GM12878 (cell line): ENCODE results near the gene SMIM22. TPM values are rescaled to one million over a fixed set of nuclear protein-coding genes. Genes with fewer than 3 reads are reported as not detected.
A peak's percentile ranks its signal among the peaks of the same experiment; 100 is the strongest.

ENCODE experiments used
- ATAC-seq: fragments of 200-7000 bp; cut with Tn5 transposase; 3 replicates; pipeline ENCODE4 v1.9.1; 2020; ENCODE audit warnings: mild to moderate bottlenecking, moderate library complexity
- BruUV-seq: library from RNA; stranded (reverse); fragments of 400-500 nt; replicated peaks from 2 replicates; lab custom pipeline; 2021; lab: Mats Ljungman, UMichigan
- CTCF ChIA-PET: fragments of 300-600 bp; sonication (Branson Sonifier 250); formaldehyde crosslinking; extraction: SDS; loops from one replicate; lab custom pipeline; 2021; ENCODE audit warnings: inconsistent platforms; lab: Yijun Ruan, JAX
- POLR2A ChIA-PET: fragments of 350-600 bp; formaldehyde crosslinking; extraction: SDS; loops from one replicate; lab custom pipeline; 2021; ENCODE audit warnings: inconsistent platforms; lab: Charles Lee
- RAD21 ChIA-PET: fragments of 300-600 bp; sonication (Branson Sonifier 250); formaldehyde crosslinking; loops from one replicate; lab custom pipeline; 2023; ENCODE audit warnings: antibody characterized with exemption; ENCODE audit not compliant: unreplicated experiment; lab: Charles Lee
- SMC1A ChIA-PET: fragments of 300-600 bp; sonication (Branson Sonifier 250); formaldehyde crosslinking; loops from one replicate; lab custom pipeline; 2023; ENCODE audit not compliant: unreplicated experiment, uncharacterized antibody; lab: Charles Lee
- DNase-seq: peaks from one replicate; pipeline ENCODE4 v3.0.0-alpha.2; 2011; ENCODE audit warnings: low read depth, low spot score
- FAIRE-seq: peaks from 3 replicates; lab custom pipeline; 2011; peaks lifted over from hg19 to GRCh38; lab: Jason Lieb, UNC
- H2AFZ ChIP-seq: 2 replicates; pipeline ENCODE4 v1.6.0; 2011; ENCODE audit warnings: low read depth, low read length, control low read depth; ENCODE audit not compliant: control insufficient read depth
- H3K27ac ChIP-seq: 2 replicates; pipeline ENCODE4 v1.5.1; 2011; ENCODE audit warnings: control low read depth; ENCODE audit not compliant: control insufficient read depth, insufficient read depth
- H3K27me3 ChIP-seq, 2 experiments: replicated peaks in 1 of 2; 2 replicates each; pipeline versions ENCODE4 v1.6.0 to v1.6.1; 2011; ENCODE audit warnings: low read length in 1 of 2; ENCODE audit not compliant: control insufficient read depth in 2 of 2, insufficient read depth in 2 of 2
- H3K36me3 ChIP-seq, 2 experiments: 2 replicates each; pipeline ENCODE4 v1.5.1; 2011; ENCODE audit warnings: low read length in 1 of 2; ENCODE audit not compliant: control insufficient read depth in 2 of 2, insufficient read depth in 2 of 2
- H3K4me1 ChIP-seq: 2 replicates; pipeline ENCODE4 v1.6.1; 2011; ENCODE audit warnings: mild to moderate bottlenecking, low read length, moderate library complexity, mixed read lengths; ENCODE audit not compliant: control insufficient read depth, insufficient read depth
- H3K4me2 ChIP-seq: 2 replicates; pipeline ENCODE4 v1.6.0; 2011; ENCODE audit warnings: control low read depth; ENCODE audit not compliant: control insufficient read depth, insufficient read depth
- H3K4me3 ChIP-seq: fragments of 200-600 bp; sonication (generic); 2 replicates; pipeline ENCODE4 v1.5.1; 2016
- H3K79me2 ChIP-seq: 2 replicates; pipeline ENCODE4 v1.6.0; 2011; ENCODE audit warnings: low read length; ENCODE audit not compliant: control insufficient read depth, insufficient read depth
- H3K9ac ChIP-seq: 2 replicates; pipeline ENCODE4 v1.8.0; 2011; ENCODE audit warnings: low read length, control low read depth, mixed read lengths; ENCODE audit not compliant: control insufficient read depth, insufficient read depth
- H3K9me3 ChIP-seq: replicated peaks from 3 replicates; pipeline ENCODE4 v1.5.1; 2011; ENCODE audit warnings: mild to moderate bottlenecking, low read length; ENCODE audit not compliant: control insufficient read depth, insufficient read depth
- H4K20me1 ChIP-seq: 2 replicates; pipeline ENCODE4 v1.6.0; 2011; ENCODE audit not compliant: control insufficient read depth, insufficient read depth
- BMI1 ChIP-seq: fragments of 450-650 bp; IDR thresholded peaks from 2 replicates; pipeline ENCODE4 v1.6.1; 2016; ENCODE audit warnings: mild to moderate bottlenecking, moderate library complexity, borderline replicate concordance
- E2F8 ChIP-seq: fragments of 450-650 bp; IDR thresholded peaks from 2 replicates; pipeline ENCODE4 v1.6.1; 2018; ENCODE audit warnings: mild to moderate bottlenecking, low read depth, moderate library complexity; ENCODE audit not compliant: partially characterized antibody
- EGR1 ChIP-seq, 2 experiments: IDR thresholded peaks; 1 replicate in 1 of 2; 2 replicates in 1 of 2; pipeline ENCODE4 v1.6.1; 2011 to 2012; ENCODE audit warnings: low read depth in 2 of 2, low read length in 2 of 2, borderline replicate concordance in 1 of 2, mild to moderate bottlenecking in 1 of 2, moderate library complexity in 1 of 2
- NFXL1 ChIP-seq: fragments of 450-650 bp; IDR thresholded peaks from 2 replicates; pipeline ENCODE4 v1.6.1; 2017; ENCODE audit warnings: antibody characterized with exemption, mild to moderate bottlenecking, borderline replicate concordance
- NFYA ChIP-seq: IDR thresholded peaks from 2 replicates; pipeline ENCODE4 v1.6.1; 2011; ENCODE audit warnings: low read depth, mild to moderate bottlenecking, low read length, improper control_type of control experiment, borderline replicate concordance
- NR2C1 ChIP-seq: fragments of 450-650 bp; IDR thresholded peaks from 2 replicates; pipeline ENCODE4 v1.6.1; 2017; ENCODE audit warnings: antibody characterized with exemption, mild to moderate bottlenecking, moderate library complexity
- NR2F1 ChIP-seq: fragments of 450-650 bp; conservative IDR thresholded peaks from 2 replicates; pipeline ENCODE4 v1.6.1; 2017; ENCODE audit warnings: mild to moderate bottlenecking
- WGBS: methylation state at CpG from one replicate; pipeline ENCODE4 v1.1.6; 2016; ENCODE audit warnings: low lambda C conversion rate; ENCODE audit not compliant: insufficient replicate concordance, insufficient coverage; ENCODE audit errors: missing lambda C conversion rate; 5-methylcytosine and 5-hydroxymethylcytosine counted together
- in situ Hi-C: fragments of 300-500 bp; cut with MboI; formaldehyde crosslinking; loops from 9 replicates; pipeline ENCODE4 v1.14.3; 2018; ENCODE audit warnings: mixed read lengths
- intact Hi-C: fragments of 100-400 bp; cut with micrococcal nuclease; formaldehyde crosslinking; loops from one replicate; pipeline ENCODE4 v1.14.2; 2022; ENCODE audit not compliant: unreplicated experiment
- polyA plus RNA-seq, 11 experiments: library from polyadenylated mRNA; depleted of rRNA in 4 of 11; unstranded in 6 of 11; stranded (reverse) in 5 of 11; fragments of >200 nt; fragmentation: Nextera tagmentation in 4 of 11; fragmentation: Illumina TruSeq in 1 of 11; extraction: Ambion mirVana in 4 of 11; extraction: Trizol in 1 of 11; gene quantifications; 1 replicate in 1 of 11; 2 replicates in 10 of 11; pipeline versions ENCODE4 v1.2.1 to v1.2.3, GENCODE V29; 2011 to 2016; ENCODE audit warnings: inconsistent platforms in 2 of 11, missing spikeins in 2 of 11, low read depth in 1 of 11
- total RNA-seq, 4 experiments: library from RNA; depleted of rRNA in 3 of 4; stranded (reverse); fragments of >200 nt in 3 of 4; fragmentation: Illumina TruSeq in 1 of 4; extraction: Trizol in 1 of 4; gene quantifications; 2 replicates each; pipeline versions ENCODE4 v1.2.1 to v1.2.3, GENCODE V29; 2013 to 2021

SMIM22 gene
- total and polyA plus RNA-seq, 10 of the 15 experiments (the other 5 are each of a cell fraction or from before 2014, with no cell fraction given): 0.83 TPM; not detected in 9

DNA sequence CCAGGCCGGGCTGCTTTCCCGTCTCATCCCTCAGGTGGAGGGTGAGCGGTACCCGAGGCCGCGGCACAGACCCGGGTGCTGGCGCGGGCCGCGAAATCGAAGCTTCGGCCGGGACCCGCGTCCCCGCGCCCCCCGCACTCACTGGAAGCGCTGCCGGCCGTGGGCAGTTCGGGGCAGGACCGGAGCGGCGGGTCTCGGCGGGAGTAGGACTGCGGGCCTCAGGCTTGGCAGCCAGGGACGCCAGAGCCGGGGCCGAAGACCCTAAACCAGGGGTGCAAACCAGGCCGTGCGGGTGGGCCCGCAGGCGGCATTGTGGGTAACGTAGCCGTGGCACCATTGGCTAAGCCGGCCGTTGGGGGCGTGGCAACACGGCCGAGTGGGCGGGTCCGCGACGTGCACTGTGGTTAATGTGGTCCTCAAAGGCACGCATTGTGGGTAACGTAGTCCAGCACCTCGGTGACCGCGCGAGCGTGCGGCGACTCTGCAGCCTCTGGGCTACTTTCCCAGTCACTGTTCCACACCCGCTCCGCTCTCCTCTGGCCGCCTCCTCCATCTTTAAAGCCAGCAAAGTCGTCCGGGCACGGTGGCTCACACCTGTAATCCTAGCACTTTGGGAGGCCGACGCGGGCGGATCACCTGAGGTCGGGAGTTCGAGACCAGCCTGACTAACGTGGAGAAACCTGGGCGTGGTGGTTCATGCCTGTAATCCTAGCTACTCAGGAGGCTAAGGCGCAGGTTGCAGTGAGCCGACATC, 28.1 kb upstream of the SMIM22 start, which contains the start of gene ZNF500 (continued):
- TF ChIP-seq E2F8 (no peak), BMI1 (no peak)
- TF ChIP-seq, all 136 proteins: peak for 46

- ATAC-seq (no peak), FAIRE-seq (no peak), DNase-seq (peak; percentile 20)
- Histone ChIP-seq H3K36me3 (peaks cover 0 to 6% of the 10 kb centered on the region in 2 experiments; a peak in 2 of 4 replicates), H3K4me3 (peak overlapping the region; percentile 91), H3K4me1 (peaks cover 8% of the 10 kb centered on the region; the same call in 1 of the 2 replicates), H3K27ac (peak overlapping the region; percentile 9), H3K9ac (peak overlapping the region; percentile 64), H2AFZ (peak overlapping the region; percentile 80), H3K27me3 (no peaks in the 10 kb centered on the region), H4K20me1 (no peaks in the 10 kb centered on the region), H3K9me3 (no peaks in the 10 kb centered on the region), H3K79me2 (peaks cover 18% of the 10 kb centered on the region), H3K4me2 (peak overlapping the region; percentile 69)
- intact Hi-C loops: loop anchor here (2.0 kb wide), 3 partner anchors 33 to 79 kb away; partner anchors contain the start of genes ANKS3, DNAAF8, GLYR1 and ROGDI
- BruUV-seq: no TSS peak
- 21% methylated on average over 17 of the region's 17 CpGs for WGBS
- ChIA-PET RAD21 (interaction anchor here (1.9 to 2.0 kb wide), 2 partner anchors 32 to 33 kb away, joined by 6 to 18 read pairs; partner anchors contain the start of genes ANKS3 and DNAAF8), POLR2A (interaction anchor here (0.8 to 2.8 kb wide), 7 partner anchors 8 to 152 kb away, joined by 3 to 15 read pairs (median 5); partner anchors contain the start of genes ANKS3 and DNAAF8), CTCF (interaction anchor here (0.9 to 1.4 kb wide), 2 partner anchors 33 to 514 kb away, joined by 3 to 7 read pairs; partner anchors contain the start of gene DNAAF8), SMC1A (interaction anchor here (0.9 to 3.4 kb wide), 3 partner anchors 32 to 35 kb away, joined by 3 to 15 read pairs (median 4); partner anchors contain the start of genes ANKS3, DNAAF8 and ROGDI)
- in situ Hi-C loops: no loop called here
- TF ChIP-seq NR2C1: no peak
- no peak for TF ChIP-seq NFYA
- 0 out of 3 replicates have a peak, but pooled peaks of 1 of the 2 experiments have one; percentile 19 for TF ChIP-seq EGR1 (IDR thresholded peaks at IDR 0.05; ENCODE audit: borderline replicate concordance in 1 of 2, low read depth in 2 of 2, low read length in 2 of 2)
- TF ChIP-seq NFXL1: no peak
- 0 out of 2 replicates have a peak, but pooled peaks have one; percentile 37 for TF ChIP-seq NR2F1
These were observed 27.2 kb upstream of the SMIM22 start for GRCh38 chr16:4767872-4768548.
